Transverse colon (tissue), 4 donors: Measurements from ENCODE around the gene COL4A6. TPM values are rescaled to one million over a fixed set of nuclear protein-coding genes. Genes with fewer than 3 reads are reported as not detected.
A peak's percentile ranks its signal among the peaks of the same experiment; 100 is the strongest.
"Not testable (repeated sequence)": the region's sequence is repeated elsewhere in the genome, so short reads cannot be mapped to it uniquely, and the experiment has no call there.

Experiments
- DNase-seq: peaks from one replicate; pipeline ENCODE4 v3.0.0-alpha.2; 2019
- H3K27ac ChIP-seq, 4 donors: fragments of 200-600 bp; sonication (generic); 2 replicates each; pipeline ENCODE4 v1.5.1; 2016 to 2018; ENCODE audit warnings: inconsistent platforms in 4 of 4
- H3K27me3 ChIP-seq: fragments of 200-600 bp; sonication (generic); 2 replicates; pipeline ENCODE4 v1.5.1; 2017; ENCODE audit warnings: inconsistent platforms
- H3K36me3 ChIP-seq, 4 donors: fragments of 200-600 bp; sonication (generic); 2 replicates each; pipeline ENCODE4 v1.5.1; 2017 to 2019; ENCODE audit warnings: inconsistent platforms in 4 of 4
- H3K4me1 ChIP-seq, 4 donors: fragments of 200-600 bp; sonication (generic); 2 replicates each; pipeline ENCODE4 v1.5.1; 2017 to 2020; ENCODE audit warnings: inconsistent platforms in 4 of 4
- H3K4me3 ChIP-seq, 4 donors: fragments of 200-600 bp; sonication (generic); 1 replicate in 1 of 4; 2 replicates in 3 of 4; pipeline versions ENCODE4 v1.5.1 to v1.6.1; 2017 to 2019; ENCODE audit warnings: inconsistent platforms in 4 of 4
- H3K9me3 ChIP-seq, 2 donors: fragments of 200-600 bp; sonication (generic); 2 replicates each; pipeline ENCODE4 v1.5.1; 2017 to 2019; ENCODE audit warnings: inconsistent platforms in 2 of 2
- CTCF ChIP-seq, 5 experiments: fragments of 200-600 bp in 3 of 5; fragments of 450-650 bp in 2 of 5; sonication (generic) in 3 of 5; IDR thresholded peaks; 1 replicate in 2 of 5; 2 replicates in 3 of 5; pipeline ENCODE4 v1.5.1; 2016 to 2017; ENCODE audit warnings: antibody characterized with exemption in 5 of 5, inconsistent platforms in 3 of 5, mild to moderate bottlenecking in 2 of 5, moderate library complexity in 1 of 5
- EP300 ChIP-seq: sonication (generic); formaldehyde crosslinking; IDR thresholded peaks from one replicate; pipeline ENCODE4 v1.6.1; 2017; ENCODE audit warnings: antibody characterized with exemption, low read depth
- POLR2A ChIP-seq: fragments of 450-650 bp; IDR thresholded peaks from one replicate; pipeline ENCODE4 v1.6.1; 2016; ENCODE audit warnings: antibody characterized with exemption, mild to moderate bottlenecking, moderate library complexity
- POLR2AphosphoS5 ChIP-seq, 3 donors: sonication (generic); formaldehyde crosslinking; IDR thresholded peaks; one replicate each; pipeline ENCODE4 v1.6.1; 2016; ENCODE audit warnings: antibody characterized with exemption in 3 of 3
- WGBS, 2 donors: methylation state at CpG; one replicate each; pipeline ENCODE4 v1.1.5; 2018; ENCODE audit warnings: low coverage in 1 of 2; 5-methylcytosine and 5-hydroxymethylcytosine counted together
- in situ Hi-C, 4 donors: fragments of 200-750 bp; cut with MboI; loops; one replicate each; pipeline versions ENCODE4 v1.15.0 to v1.15.1; 2017; ENCODE audit warnings: low sequenced_read_pairs in 3 of 4, low pct_ligation_motif_present in 1 of 4, low pct_unique_long_range_greater_than_20kb in 1 of 4
- intact Hi-C: fragments of 100-400 bp; cut with DNase I; formaldehyde crosslinking; loops from one replicate; pipeline ENCODE4 v1.15.1; 2023; ENCODE audit warnings: low total_unique reads
- total RNA-seq, 4 donors: library from RNA; depleted of rRNA; stranded (reverse); fragments of >200 nt; gene quantifications; one replicate each; pipeline ENCODE4 v1.1.0, GENCODE V29; 2016

Gene COL4A6
- under 1 TPM; 0.32 to 0.75 (median 0.57) TPM for total RNA-seq

GRCh38 chrX:108438110-108438623 lies at the start of gene COL4A6:
COL4A6 (minus strand) TSS chrX:108438422; CDS start chrX:108438196, 226 bp downstream.
- Histone ChIP-seq H3K4me3 (peak within 1 kb of the TSS in 1 of 4 donors; percentile 39), H3K27ac (no peak within 1 kb of the TSS), H3K36me3 (no peaks in the 10 kb centered on the region), H3K4me1 (no peaks in the 10 kb centered on the region), H3K9me3 (no peaks in the 10 kb centered on the region), H3K27me3 (peaks cover 12% of the 10 kb centered on the region)
- TF ChIP-seq POLR2AphosphoS5 (IDR thresholded peaks at IDR 0.05) (no peak), CTCF (IDR thresholded peaks at IDR 0.05) (no peak), POLR2A (no peak), EP300 (no peak)
- intact Hi-C loops (no loop called here), in situ Hi-C loops (no loop called here)
- 46% methylated on average over 16 of the region's 16 CpGs; no CpG with 5 or more reads in 1 of the 2 donors for WGBS, 2 donors
- DNase-seq = no peak

GRCh38 chrX:108485960-108486359 lies 47.7 kb upstream of the COL4A6 start:
- in situ Hi-C loops = no loop called here
- no peaks in the 10 kb centered on the region for H3K9me3 ChIP-seq
- intact Hi-C loops = no loop called here
- no peaks in the 10 kb centered on the region for H3K4me1 ChIP-seq
- 85% methylated on average over 2 of the region's 2 CpGs; no CpG with 5 or more reads in 1 of the 2 donors for WGBS, 2 donors
- TF ChIP-seq POLR2A (no peak), POLR2AphosphoS5 (IDR thresholded peaks at IDR 0.05) (no peak), EP300 (no peak), CTCF (IDR thresholded peaks at IDR 0.05) (no peak)
- no peaks in the 10 kb centered on the region for H3K36me3 ChIP-seq
- H3K27ac ChIP-seq = no peak overlapping the region
- no peak for DNase-seq
- H3K4me3 ChIP-seq = no peak overlapping the region
- H3K27me3 ChIP-seq = no peaks in the 10 kb centered on the region

GRCh38 chrX:108484251-108484650 lies 46.0 kb upstream of the COL4A6 start:
- intact Hi-C loops = no loop called here
- TF ChIP-seq EP300 (no peak), POLR2A (no peak), POLR2AphosphoS5 (IDR thresholded peaks at IDR 0.05) (no peak)
- H3K27ac ChIP-seq = no peak overlapping the region
- DNase-seq = no peak
- H3K36me3 ChIP-seq = no peaks in the 10 kb centered on the region
- WGBS, 2 donors = 80% methylated on average over 3 of the region's 3 CpGs; no CpG with 5 or more reads in 1 of the 2 donors
- no peaks in the 10 kb centered on the region for H3K4me1 ChIP-seq
- H3K9me3 ChIP-seq = no peaks in the 10 kb centered on the region
- no peak overlapping the region for H3K4me3 ChIP-seq
- no peaks in the 10 kb centered on the region for H3K27me3 ChIP-seq
- in situ Hi-C loops = no loop called here

- in situ Hi-C loops = not testable (repeated sequence)
- 87% methylated on average over 6 of the region's 6 CpGs; no CpG with 5 or more reads in 1 of the 2 donors for WGBS, 2 donors
Measured at GRCh38 chrX:108481528-108481927, 43.3 kb upstream of the COL4A6 start.

GRCh38 chrX:108473979-108474378 lies 35.8 kb upstream of the COL4A6 start:
- DNase-seq = no peak
- intact Hi-C loops = no loop called here
- no peak overlapping the region for H3K27ac ChIP-seq
- TF ChIP-seq POLR2A (no peak), CTCF (IDR thresholded peaks at IDR 0.05) (no peak), EP300 (no peak), POLR2AphosphoS5 (IDR thresholded peaks at IDR 0.05) (no peak)
- in situ Hi-C loops = no loop called here
- no peaks in the 10 kb centered on the region for H3K4me1 ChIP-seq
- H3K27me3 ChIP-seq = no peaks in the 10 kb centered on the region
- H3K4me3 ChIP-seq = no peak overlapping the region
- no peaks in the 10 kb centered on the region for H3K36me3 ChIP-seq
- H3K9me3 ChIP-seq = no peaks in the 10 kb centered on the region

More at GRCh38 chrX:108481528-108481927, 43.3 kb upstream of the COL4A6 start:
- intact Hi-C loops = loop anchor here (2.0 kb wide), 1 partner anchor 19 kb away; no protein-coding TSS in a partner anchor
- not testable (repeated sequence) for H3K27ac ChIP-seq, H3K36me3 ChIP-seq, H3K27me3 ChIP-seq, DNase-seq, H3K9me3 ChIP-seq, H3K4me1 ChIP-seq, H3K4me3 ChIP-seq
